Mucosa of stomach (tissue), 1 donor: ENCODE data around the gene WDFY4.

Experiments
- H3K27me3 ChIP-seq: one replicate; pipeline ENCODE4 v1.7.0; 2013; ENCODE audit warnings: mild to moderate bottlenecking, low read length; ENCODE audit not compliant: control insufficient read depth, insufficient read depth
- H3K36me3 ChIP-seq: one replicate; pipeline ENCODE4 v1.7.0; 2013; ENCODE audit warnings: low read length; ENCODE audit not compliant: control insufficient read depth, insufficient read depth
- H3K4me1 ChIP-seq: one replicate; pipeline ENCODE4 v1.7.0; 2013; ENCODE audit warnings: mild to moderate bottlenecking, low read length; ENCODE audit not compliant: control insufficient read depth, insufficient read depth
- H3K4me3 ChIP-seq: one replicate; pipeline ENCODE4 v1.7.0; 2013; ENCODE audit warnings: low read length
- H3K9ac ChIP-seq: one replicate; pipeline ENCODE4 v1.7.0; 2013; ENCODE audit warnings: mild to moderate bottlenecking, low read length, moderate library complexity
- H3K9me3 ChIP-seq: one replicate; pipeline ENCODE4 v1.7.0; 2013; ENCODE audit warnings: mild to moderate bottlenecking, low read length, moderate library complexity; ENCODE audit not compliant: control insufficient read depth
- donor health status: Pancreatic carcinoma.

Gene WDFY4

GRCh38 chr10:48811917-48812316 lies 127.2 kb downstream of the WDFY4 start:
- no peaks in the 10 kb centered on the region for H3K27me3 ChIP-seq
- H3K9ac ChIP-seq: no peak overlapping the region
- H3K4me3 ChIP-seq: no peak overlapping the region
- H3K4me1 ChIP-seq: no peaks in the 10 kb centered on the region
- no peaks in the 10 kb centered on the region for H3K36me3 ChIP-seq
- no peaks in the 10 kb centered on the region for H3K9me3 ChIP-seq

GRCh38 chr10:48813291-48813690 lies 128.6 kb downstream of the WDFY4 start:
- no peaks in the 10 kb centered on the region for H3K4me1 ChIP-seq
- no peaks in the 10 kb centered on the region for H3K27me3 ChIP-seq
- no peak overlapping the region for H3K4me3 ChIP-seq
- H3K9me3 ChIP-seq: no peaks in the 10 kb centered on the region
- H3K36me3 ChIP-seq: no peaks in the 10 kb centered on the region
- H3K9ac ChIP-seq: no peak overlapping the region

- no peaks in the 10 kb centered on the region for H3K4me1 ChIP-seq
- H3K9me3 ChIP-seq: no peaks in the 10 kb centered on the region
- no peak overlapping the region for H3K9ac ChIP-seq
- H3K36me3 ChIP-seq: no peaks in the 10 kb centered on the region
- H3K4me3 ChIP-seq: no peak overlapping the region
- no peaks in the 10 kb centered on the region for H3K27me3 ChIP-seq
Measured at GRCh38 chr10:48813825-48814224, 129.2 kb downstream of the WDFY4 start.

- no peaks in the 10 kb centered on the region for H3K9me3 ChIP-seq
Measured at GRCh38 chr10:48814933-48815332, 130.3 kb downstream of the WDFY4 start.

GRCh38 chr10:48817141-48817540 lies 132.5 kb downstream of the WDFY4 start:
- Histone ChIP-seq H3K4me1 (no peaks in the 10 kb centered on the region), H3K9ac (no peak overlapping the region), H3K9me3 (no peaks in the 10 kb centered on the region), H3K4me3 (no peak overlapping the region), H3K27me3 (no peaks in the 10 kb centered on the region), H3K36me3 (no peaks in the 10 kb centered on the region)

More at GRCh38 chr10:48814933-48815332, 130.3 kb downstream of the WDFY4 start:
- H3K4me1 ChIP-seq: no peaks in the 10 kb centered on the region
- no peaks in the 10 kb centered on the region for H3K27me3 ChIP-seq
- H3K9ac ChIP-seq: no peak overlapping the region
- no peak overlapping the region for H3K4me3 ChIP-seq
- no peaks in the 10 kb centered on the region for H3K36me3 ChIP-seq

- Histone ChIP-seq H3K4me3 (no peak overlapping the region), H3K36me3 (no peaks in the 10 kb centered on the region), H3K9me3 (no peaks in the 10 kb centered on the region)
Measured at GRCh38 chr10:48818081-48818480, 133.4 kb downstream of the WDFY4 start.

GRCh38 chr10:48818861-48819520 lies 134.3 kb downstream of the WDFY4 start:
- Histone ChIP-seq H3K27me3 (no peaks in the 10 kb centered on the region), H3K9me3 (no peaks in the 10 kb centered on the region), H3K36me3 (no peaks in the 10 kb centered on the region), H3K4me3 (no peak overlapping the region), H3K9ac (no peak overlapping the region), H3K4me1 (no peaks in the 10 kb centered on the region)

More at GRCh38 chr10:48818081-48818480, 133.4 kb downstream of the WDFY4 start:
- Histone ChIP-seq H3K27me3 (no peaks in the 10 kb centered on the region), H3K4me1 (no peaks in the 10 kb centered on the region), H3K9ac (no peak overlapping the region)

- Histone ChIP-seq H3K9ac (no peak overlapping the region), H3K27me3 (no peaks in the 10 kb centered on the region), H3K4me1 (no peaks in the 10 kb centered on the region), H3K36me3 (no peaks in the 10 kb centered on the region), H3K4me3 (no peak overlapping the region), H3K9me3 (no peaks in the 10 kb centered on the region)
Measured at GRCh38 chr10:48819783-48820182, 135.1 kb downstream of the WDFY4 start.

- no peaks in the 10 kb centered on the region for H3K4me1 ChIP-seq
- no peak overlapping the region for H3K4me3 ChIP-seq
- H3K27me3 ChIP-seq: no peaks in the 10 kb centered on the region
- no peaks in the 10 kb centered on the region for H3K9me3 ChIP-seq
- H3K36me3 ChIP-seq: no peaks in the 10 kb centered on the region
- no peak overlapping the region for H3K9ac ChIP-seq
Measured at GRCh38 chr10:48820231-48820630, 135.6 kb downstream of the WDFY4 start.

GRCh38 chr10:48820699-48821098 lies 136.0 kb downstream of the WDFY4 start:
- Histone ChIP-seq H3K9ac (no peak overlapping the region), H3K36me3 (no peaks in the 10 kb centered on the region), H3K27me3 (no peaks in the 10 kb centered on the region)

GRCh38 chr10:48821111-48821510 lies 136.4 kb downstream of the WDFY4 start:
- H3K27me3 ChIP-seq: no peaks in the 10 kb centered on the region
- no peak overlapping the region for H3K9ac ChIP-seq
- no peaks in the 10 kb centered on the region for H3K9me3 ChIP-seq
- no peak overlapping the region for H3K4me3 ChIP-seq
- no peaks in the 10 kb centered on the region for H3K4me1 ChIP-seq
- no peaks in the 10 kb centered on the region for H3K36me3 ChIP-seq

More at GRCh38 chr10:48820699-48821098, 136.0 kb downstream of the WDFY4 start:
- no peaks in the 10 kb centered on the region for H3K4me1 ChIP-seq
- no peak overlapping the region for H3K4me3 ChIP-seq
- no peaks in the 10 kb centered on the region for H3K9me3 ChIP-seq

- Histone ChIP-seq H3K4me3 (no peak overlapping the region), H3K27me3 (no peaks in the 10 kb centered on the region), H3K36me3 (no peaks in the 10 kb centered on the region), H3K9me3 (no peaks in the 10 kb centered on the region), H3K4me1 (no peaks in the 10 kb centered on the region), H3K9ac (no peak overlapping the region)
Measured at GRCh38 chr10:48821692-48822091, 137.0 kb downstream of the WDFY4 start.

- H3K9me3 ChIP-seq: no peaks in the 10 kb centered on the region
- H3K4me1 ChIP-seq: no peaks in the 10 kb centered on the region
- no peaks in the 10 kb centered on the region for H3K36me3 ChIP-seq
- no peak overlapping the region for H3K4me3 ChIP-seq
- no peaks in the 10 kb centered on the region for H3K27me3 ChIP-seq
- no peak overlapping the region for H3K9ac ChIP-seq
Measured at GRCh38 chr10:48833674-48834073, 149.0 kb downstream of the WDFY4 start.
